ENCODE measurements around the gene KCNH1. TPM values are rescaled to one million over a fixed set of nuclear protein-coding genes. Genes with fewer than 3 reads are reported as not detected.

Gene KCNH1
- total and polyA plus RNA-seq, 4 donors: 0.02 to 0.31 TPM; not detected in 2

GRCh38 chr1:211129776-211130175 lies 4.2 kb downstream of the KCNH1 start:
- TF ChIP-seq CTCF (IDR thresholded peaks at IDR 0.05; ENCODE audit: control extremely low read depth, extremely low read depth): no peak
- DNase-seq (no peak), ATAC-seq (ENCODE audit: insufficient read depth, low FRiP score) (no peak)
- Histone ChIP-seq H3K4me1 (ENCODE audit: control insufficient read depth in 5 of 5, insufficient read depth in 5 of 5, low read length in 5 of 5) (peaks cover 0 to 10% (median 10%) of the 10 kb centered on the region in 5 donors), H3K27ac (ENCODE audit: low read depth in 1 of 2, low read length in 1 of 2) (no peak overlapping the region), H3K27me3 (ENCODE audit: control insufficient read depth in 3 of 3, insufficient read depth in 3 of 3, low read length in 2 of 3) (peaks cover 0 to 46% (median 28%) of the 10 kb centered on the region in 3 donors), H3K4me3 (no peak overlapping the region), H3K9ac (ENCODE audit: insufficient read depth in 1 of 2, low read length in 2 of 2) (no peak overlapping the region), H3K9me3 (ENCODE audit: control insufficient read depth in 4 of 4, insufficient read depth in 3 of 4, low read length in 3 of 4) (peaks cover 0 to 2% (median 0%) of the 10 kb centered on the region in 4 donors), H3K36me3 (ENCODE audit: control insufficient read depth in 4 of 4, insufficient read depth in 4 of 4, low read length in 4 of 4) (no peaks in the 10 kb centered on the region)
- 92 to 94% methylated on average over 1 of the region's 1 CpG for WGBS, 2 donors

GRCh38 chr1:211127166-211127565 lies 6.8 kb downstream of the KCNH1 start:
- Histone ChIP-seq H3K9me3 (ENCODE audit: control insufficient read depth in 4 of 4, insufficient read depth in 3 of 4, low read length in 3 of 4) (no peaks in the 10 kb centered on the region), H3K4me3 (no peak overlapping the region), H3K27me3 (ENCODE audit: control insufficient read depth in 3 of 3, insufficient read depth in 3 of 3, low read length in 2 of 3) (peaks cover 0 to 28% (median 17%) of the 10 kb centered on the region in 3 donors), H3K9ac (ENCODE audit: insufficient read depth in 1 of 2, low read length in 2 of 2) (no peak overlapping the region), H3K27ac (ENCODE audit: low read depth in 1 of 2, low read length in 1 of 2) (no peak overlapping the region), H3K4me1 (ENCODE audit: control insufficient read depth in 5 of 5, insufficient read depth in 5 of 5, low read length in 5 of 5) (no peaks in the 10 kb centered on the region), H3K36me3 (ENCODE audit: control insufficient read depth in 4 of 4, insufficient read depth in 4 of 4, low read length in 4 of 4) (no peaks in the 10 kb centered on the region)
- WGBS, 2 donors: 72 to 75% methylated on average over 4 of the region's 4 CpGs
- ATAC-seq (ENCODE audit: insufficient read depth, low FRiP score) (no peak), DNase-seq (no peak)
- no peak for TF ChIP-seq CTCF (IDR thresholded peaks at IDR 0.05; ENCODE audit: control extremely low read depth, extremely low read depth)

- Histone ChIP-seq H3K4me3 (no peak overlapping the region), H3K9ac (ENCODE audit: insufficient read depth in 1 of 2, low read length in 2 of 2) (no peak overlapping the region), H3K36me3 (ENCODE audit: control insufficient read depth in 4 of 4, insufficient read depth in 4 of 4, low read length in 4 of 4) (no peaks in the 10 kb centered on the region), H3K27ac (ENCODE audit: low read depth in 1 of 2, low read length in 1 of 2) (no peak overlapping the region), H3K27me3 (ENCODE audit: control insufficient read depth in 3 of 3, insufficient read depth in 3 of 3, low read length in 2 of 3) (peaks cover 0 to 23% (median 11%) of the 10 kb centered on the region in 3 donors), H3K4me1 (ENCODE audit: control insufficient read depth in 5 of 5, insufficient read depth in 5 of 5, low read length in 5 of 5) (no peaks in the 10 kb centered on the region), H3K9me3 (ENCODE audit: control insufficient read depth in 4 of 4, insufficient read depth in 3 of 4, low read length in 3 of 4) (no peaks in the 10 kb centered on the region)
- no peak for ATAC-seq (ENCODE audit: insufficient read depth, low FRiP score)
- DNase-seq: no peak
- TF ChIP-seq CTCF (IDR thresholded peaks at IDR 0.05; ENCODE audit: control extremely low read depth, extremely low read depth): no peak
- WGBS, 2 donors: 87 to 92% methylated on average over 2 of the region's 2 CpGs
Observed at GRCh38 chr1:211126622-211127021, 7.3 kb downstream of the KCNH1 start.

Measured in lung (tissue), 12 donors.